HG03097 (cell line): Measurements from ENCODE around the gene COG4.

Experiments
- ATAC-seq: cut with Tn5 transposase; IDR thresholded peaks from one replicate; pipeline ENCODE4 v1.9.1; 2021; ENCODE audit not compliant: unreplicated experiment, low FRiP score

COG4 gene

GRCh38 chr16:70482624-70483023 is 40.7 kb downstream of the COG4 start:
- ATAC-seq: no peak

- ATAC-seq: no peak
Observed at GRCh38 chr16:70481929-70482536, 41.3 kb downstream of the COG4 start.

GRCh38 chr16:70480127-70481105 is 42.9 kb downstream of the COG4 start:
- ATAC-seq: no peak

- ATAC-seq: no peak
Observed at GRCh38 chr16:70478912-70479341, 44.4 kb downstream of the COG4 start.

GRCh38 chr16:70478169-70478568 is 45.2 kb downstream of the COG4 start:
- no peak for ATAC-seq

GRCh38 chr16:70476272-70477020 is 46.9 kb downstream of the COG4 start:
- ATAC-seq: peak; percentile 76

GRCh38 chr16:70475054-70475871 is 48.1 kb downstream of the COG4 start:
- ATAC-seq: no peak

- no peak for ATAC-seq
Observed at GRCh38 chr16:70474320-70475053, 48.9 kb downstream of the COG4 start.

GRCh38 chr16:70473446-70474319 is 49.7 kb downstream of the COG4 start:
- ATAC-seq: no peak

- no peak for ATAC-seq
Observed at GRCh38 chr16:70472786-70473433, 50.4 kb downstream of the COG4 start.

GRCh38 chr16:70470927-70471341 is 52.4 kb downstream of the COG4 start:
- no peak for ATAC-seq

- no peak for ATAC-seq
Observed at GRCh38 chr16:70470141-70470926, 53.0 kb downstream of the COG4 start.

GRCh38 chr16:70468776-70469525 is 54.4 kb downstream of the COG4 start:
- ATAC-seq: no peak

GRCh38 chr16:70467608-70468007 is 55.7 kb downstream of the COG4 start:
- no peak for ATAC-seq

- no peak for ATAC-seq
Observed at GRCh38 chr16:70467113-70467512, 56.2 kb downstream of the COG4 start.

GRCh38 chr16:70466805-70467076 is 56.6 kb downstream of the COG4 start:
- ATAC-seq: no peak
